Cortex of kidney (tissue), 1 donor: ENCODE data around the gene MRPL40.
"Not testable (repeated sequence)": the region's sequence is repeated elsewhere in the genome, so short reads cannot be mapped to it uniquely, and the experiment has no call there.

ENCODE experiments used
- DNase-seq: peaks from one replicate; lab custom pipeline; 2025; lab: John Stamatoyannopoulos, UW

The MRPL40 gene

GRCh38 chr22:19442166-19442565 is 9.8 kb downstream of the MRPL40 start:
- no peak for DNase-seq

GRCh38 chr22:19443544-19444211 is 11.3 kb downstream of the MRPL40 start:
- no peak for DNase-seq

- not testable (repeated sequence) for DNase-seq
Measured at GRCh38 chr22:19445279-19445982, 13.1 kb downstream of the MRPL40 start.

GRCh38 chr22:19446603-19447329 is 14.4 kb downstream of the MRPL40 start:
- no peak for DNase-seq

- DNase-seq = no peak
Measured at GRCh38 chr22:19447330-19448075, 15.2 kb downstream of the MRPL40 start, which contains the start of gene C22orf39. Gene C22orf39 (minus strand): TSS chr22:19447711. CDS start chr22:19447688, 23 bp downstream.

- no peak for DNase-seq
Measured at GRCh38 chr22:19448076-19448607, 15.8 kb downstream of the MRPL40 start.

GRCh38 chr22:19448739-19449421 is 16.5 kb downstream of the MRPL40 start:
- DNase-seq = no peak

GRCh38 chr22:19449422-19449767 is 17.1 kb downstream of the MRPL40 start:
- no peak for DNase-seq

GRCh38 chr22:19450363-19451175 is 18.2 kb downstream of the MRPL40 start:
- DNase-seq = no peak

GRCh38 chr22:19451570-19451969 is 19.2 kb downstream of the MRPL40 start:
- no peak for DNase-seq

GRCh38 chr22:19453718-19454117 is 21.4 kb downstream of the MRPL40 start:
- DNase-seq = no peak

- no peak for DNase-seq
Measured at GRCh38 chr22:19454156-19454555, 21.8 kb downstream of the MRPL40 start.

- no peak for DNase-seq
Measured at GRCh38 chr22:19455033-19455432, 22.7 kb downstream of the MRPL40 start.

GRCh38 chr22:19455585-19456370 is 23.4 kb downstream of the MRPL40 start:
- no peak for DNase-seq

- no peak for DNase-seq
Measured at GRCh38 chr22:19456541-19456940, 24.2 kb downstream of the MRPL40 start.

GRCh38 chr22:19457828-19458428 is 25.6 kb downstream of the MRPL40 start:
- no peak for DNase-seq

- no peak for DNase-seq
Measured at GRCh38 chr22:19460036-19460435, 27.7 kb downstream of the MRPL40 start.

GRCh38 chr22:19461506-19461905 is 29.2 kb downstream of the MRPL40 start:
- DNase-seq = no peak

GRCh38 chr22:19463008-19463407 is 30.7 kb downstream of the MRPL40 start:
- DNase-seq = no peak
